Measurements from ENCODE around the gene AIP.

GRCh38 chr11:67514116-67514515 lies 31.3 kb downstream of the AIP start:
- TF ChIP-seq, protein P1, sequence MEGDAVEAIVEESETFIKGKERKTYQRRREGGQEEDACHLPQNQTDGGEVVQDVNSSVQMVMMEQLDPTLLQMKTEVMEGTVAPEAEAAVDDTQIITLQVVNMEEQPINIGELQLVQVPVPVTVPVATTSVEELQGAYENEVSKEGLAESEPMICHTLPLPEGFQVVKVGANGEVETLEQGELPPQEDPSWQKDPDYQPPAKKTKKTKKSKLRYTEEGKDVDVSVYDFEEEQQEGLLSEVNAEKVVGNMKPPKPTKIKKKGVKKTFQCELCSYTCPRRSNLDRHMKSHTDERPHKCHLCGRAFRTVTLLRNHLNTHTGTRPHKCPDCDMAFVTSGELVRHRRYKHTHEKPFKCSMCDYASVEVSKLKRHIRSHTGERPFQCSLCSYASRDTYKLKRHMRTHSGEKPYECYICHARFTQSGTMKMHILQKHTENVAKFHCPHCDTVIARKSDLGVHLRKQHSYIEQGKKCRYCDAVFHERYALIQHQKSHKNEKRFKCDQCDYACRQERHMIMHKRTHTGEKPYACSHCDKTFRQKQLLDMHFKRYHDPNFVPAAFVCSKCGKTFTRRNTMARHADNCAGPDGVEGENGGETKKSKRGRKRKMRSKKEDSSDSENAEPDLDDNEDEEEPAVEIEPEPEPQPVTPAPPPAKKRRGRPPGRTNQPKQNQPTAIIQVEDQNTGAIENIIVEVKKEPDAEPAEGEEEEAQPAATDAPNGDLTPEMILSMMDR (IDR thresholded peaks at IDR 0.05 in 8 of 11, conservative IDR thresholded peaks at IDR 0.05 in 3 of 11): no peak
- TF ChIP-seq POLR2A (IDR thresholded peaks at IDR 0.05) (no peak), POLR2AphosphoS5 (IDR thresholded peaks at IDR 0.05) (no peak)

Measured in spleen (tissue), 7 donors.